Peyer's patch (tissue), 4 donors: Measurements from ENCODE around the gene CLMN.

Experiments used
- POLR2A ChIP-seq, 2 donors: fragments of 450-650 bp; IDR thresholded peaks; one replicate each; pipeline ENCODE4 v1.5.1; 2017; ENCODE audit warnings: antibody characterized with exemption in 2 of 2, mild to moderate bottlenecking in 2 of 2, moderate library complexity in 2 of 2
- TF ChIP-seq, protein P1 (sequence below), 6 experiments: fragments of 450-650 bp in 4 of 6; fragments of 200-600 bp in 2 of 6; sonication (generic) in 1 of 6; IDR thresholded peaks; one replicate each; pipeline ENCODE4 v1.5.1; 2017 to 2019; ENCODE audit warnings: antibody characterized with exemption in 6 of 6, mild to moderate bottlenecking in 3 of 6, moderate library complexity in 1 of 6

DNA sequence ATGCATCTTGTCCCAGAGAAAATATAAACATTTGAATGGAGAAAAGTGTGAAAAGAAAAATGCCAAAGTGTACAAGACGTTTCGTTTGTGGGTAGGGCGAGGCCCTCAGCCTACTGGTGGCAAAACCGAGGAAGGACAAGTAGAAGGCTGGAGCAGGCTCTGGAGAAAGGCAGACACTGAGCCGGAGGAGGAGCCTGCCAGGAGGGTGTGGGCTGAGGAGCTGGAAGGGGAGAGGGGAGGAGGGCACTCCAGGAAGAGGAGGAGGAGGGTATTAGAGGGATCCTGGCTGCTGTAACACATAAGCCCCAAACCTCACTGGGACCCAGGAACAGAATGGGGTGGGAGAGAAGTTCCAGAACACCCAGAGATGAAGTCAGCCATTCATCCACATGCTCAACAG is 47.7 kb downstream of the CLMN start:
- TF ChIP-seq POLR2A (IDR thresholded peaks at IDR 0.05) = no peak
- TF ChIP-seq, protein P1, sequence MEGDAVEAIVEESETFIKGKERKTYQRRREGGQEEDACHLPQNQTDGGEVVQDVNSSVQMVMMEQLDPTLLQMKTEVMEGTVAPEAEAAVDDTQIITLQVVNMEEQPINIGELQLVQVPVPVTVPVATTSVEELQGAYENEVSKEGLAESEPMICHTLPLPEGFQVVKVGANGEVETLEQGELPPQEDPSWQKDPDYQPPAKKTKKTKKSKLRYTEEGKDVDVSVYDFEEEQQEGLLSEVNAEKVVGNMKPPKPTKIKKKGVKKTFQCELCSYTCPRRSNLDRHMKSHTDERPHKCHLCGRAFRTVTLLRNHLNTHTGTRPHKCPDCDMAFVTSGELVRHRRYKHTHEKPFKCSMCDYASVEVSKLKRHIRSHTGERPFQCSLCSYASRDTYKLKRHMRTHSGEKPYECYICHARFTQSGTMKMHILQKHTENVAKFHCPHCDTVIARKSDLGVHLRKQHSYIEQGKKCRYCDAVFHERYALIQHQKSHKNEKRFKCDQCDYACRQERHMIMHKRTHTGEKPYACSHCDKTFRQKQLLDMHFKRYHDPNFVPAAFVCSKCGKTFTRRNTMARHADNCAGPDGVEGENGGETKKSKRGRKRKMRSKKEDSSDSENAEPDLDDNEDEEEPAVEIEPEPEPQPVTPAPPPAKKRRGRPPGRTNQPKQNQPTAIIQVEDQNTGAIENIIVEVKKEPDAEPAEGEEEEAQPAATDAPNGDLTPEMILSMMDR (IDR thresholded peaks at IDR 0.05) = no peak
